MCF 10A (cell line): ENCODE measurements around the gene ANO8. TPM values are rescaled to one million over a fixed set of nuclear protein-coding genes. Genes with fewer than 3 reads are reported as not detected.

Experiments used
- BruUV-seq: library from RNA; stranded (reverse); fragments of 400-500 nt; replicated peaks from 2 replicates; lab custom pipeline; 2021; lab: Mats Ljungman, UMichigan
- CTCF ChIA-PET: fragments of 300-600 bp; sonication (Branson Sonifier 250); formaldehyde crosslinking; extraction: SDS; loops from one replicate; lab custom pipeline; 2021; ENCODE audit warnings: antibody characterized with exemption, inconsistent platforms; lab: Yijun Ruan, JAX
- POLR2A ChIA-PET: fragments of 300-600, 350-650 bp; sonication (Branson Sonifier 250); formaldehyde crosslinking; extraction: SDS; loops from one replicate; lab custom pipeline; 2020; ENCODE audit warnings: antibody characterized with exemption, inconsistent platforms; lab: Yijun Ruan, JAX
- DNase-seq: peaks from one replicate; pipeline ENCODE4 v3.0.0-alpha.2; 2018; ENCODE audit not compliant: unreplicated experiment
- H3K27ac Mint-ChIP-seq: one replicate; pipeline ENCODE4 v1.8.0; 2022; ENCODE audit warnings: mild to moderate bottlenecking, low read depth, mixed read lengths; ENCODE audit not compliant: unreplicated experiment
- H3K27me3 Mint-ChIP-seq: one replicate; pipeline ENCODE4 v1.8.0; 2022; ENCODE audit warnings: mixed read lengths; ENCODE audit not compliant: insufficient read depth, unreplicated experiment
- H3K36me3 Mint-ChIP-seq: one replicate; pipeline ENCODE4 v1.8.0; 2022; ENCODE audit warnings: mild to moderate bottlenecking, moderate library complexity, mixed read lengths; ENCODE audit not compliant: insufficient read depth, unreplicated experiment
- H3K4me1 Mint-ChIP-seq: one replicate; pipeline ENCODE4 v1.8.0; 2022; ENCODE audit warnings: mixed read lengths; ENCODE audit not compliant: insufficient read depth, unreplicated experiment
- H3K4me3 Mint-ChIP-seq: one replicate; pipeline ENCODE4 v1.8.0; 2022; ENCODE audit warnings: mild to moderate bottlenecking, moderate library complexity, mixed read lengths; ENCODE audit not compliant: unreplicated experiment
- H3K9me3 Mint-ChIP-seq: one replicate; pipeline ENCODE4 v1.8.0; 2022; ENCODE audit warnings: mixed read lengths; ENCODE audit not compliant: unreplicated experiment
- intact Hi-C: fragments of 100-400 bp; cut with micrococcal nuclease; formaldehyde crosslinking; loops from 2 replicates; pipeline ENCODE4 v1.14.1; 2022
- total RNA-seq: library from RNA; stranded (reverse); gene quantifications from 2 replicates; pipeline ENCODE4 v1.2.3, GENCODE V29; 2022
- TF ChIP-seq, protein P1 (sequence below): fragments of 200-600 bp; IDR thresholded peaks from one replicate; pipeline ENCODE4 v1.8.0; 2022; ENCODE audit warnings: antibody characterized with exemption, mild to moderate bottlenecking; ENCODE audit not compliant: unreplicated experiment

The ANO8 gene
- total RNA-seq, 1 experiment from 2014 or later, result 13.0 TPM

DNA sequence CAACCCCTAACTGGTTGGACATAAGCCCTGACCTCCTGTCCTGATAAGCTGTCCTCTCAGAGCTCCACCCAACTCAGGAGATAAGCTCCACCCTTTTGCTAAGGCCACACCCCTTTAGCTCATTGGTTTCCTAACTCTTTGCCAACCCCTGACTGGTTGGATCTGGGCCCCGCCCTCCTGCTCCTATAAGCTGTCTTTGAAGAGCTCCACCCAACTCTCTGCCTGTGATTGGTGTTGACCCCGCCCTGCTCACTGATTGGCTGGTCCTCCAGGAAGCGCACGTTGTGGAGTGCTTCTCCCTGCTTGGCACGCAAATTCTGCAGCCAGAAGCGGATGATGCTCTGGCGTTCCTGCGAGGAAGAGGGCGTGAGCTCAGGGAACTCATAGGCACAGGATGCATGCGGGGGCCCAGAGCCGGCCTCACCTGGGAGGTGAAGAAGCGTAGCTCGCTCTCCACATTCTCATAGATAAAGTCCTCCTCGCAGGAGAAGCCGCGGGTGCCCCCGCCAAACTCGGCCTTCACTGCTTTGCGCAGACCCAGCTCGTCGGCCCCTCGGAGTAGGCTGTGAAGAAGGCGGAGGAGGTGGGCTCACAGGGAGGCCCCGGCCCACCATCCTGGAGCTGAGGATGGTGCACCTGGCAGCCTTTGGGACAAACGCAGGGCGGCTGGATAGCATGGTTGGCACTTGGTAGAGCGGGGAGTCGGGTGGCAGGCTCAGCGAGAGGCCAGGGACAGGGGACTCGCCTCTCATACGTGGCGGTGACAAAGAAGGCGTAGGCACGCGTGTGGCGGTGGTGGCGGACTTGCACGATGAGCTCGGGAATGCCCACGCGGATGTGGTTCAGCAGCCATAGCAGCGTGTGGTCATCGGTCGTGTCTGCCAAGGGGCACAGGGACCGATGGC, 1.7 kb downstream of the ANO8 start:
- ChIA-PET CTCF (interaction anchor here (0.6 to 2.9 kb wide), 6 partner anchors 12 to 59 kb away, joined by 3 to 8 read pairs (median 4); no protein-coding TSS in a partner anchor), POLR2A (interaction anchor here (0.6 to 10.1 kb wide), 10 partner anchors 8 to 871 kb away, joined by 3 to 152 read pairs (median 4); partner anchors contain the start of genes ABHD8, DDA1, MRPL34 and MVB12A)
- no peak overlapping the region for H3K27ac Mint-ChIP-seq
- peak; percentile 60 for DNase-seq
- intact Hi-C loops, result no loop called here
- H3K4me3 Mint-ChIP-seq, result peak overlapping the region; percentile 29
- no peaks in the 10 kb centered on the region for H3K27me3 Mint-ChIP-seq
- peaks cover 23% of the 10 kb centered on the region for H3K36me3 Mint-ChIP-seq
- H3K9me3 Mint-ChIP-seq, result no peaks in the 10 kb centered on the region
- TF ChIP-seq, protein P1, sequence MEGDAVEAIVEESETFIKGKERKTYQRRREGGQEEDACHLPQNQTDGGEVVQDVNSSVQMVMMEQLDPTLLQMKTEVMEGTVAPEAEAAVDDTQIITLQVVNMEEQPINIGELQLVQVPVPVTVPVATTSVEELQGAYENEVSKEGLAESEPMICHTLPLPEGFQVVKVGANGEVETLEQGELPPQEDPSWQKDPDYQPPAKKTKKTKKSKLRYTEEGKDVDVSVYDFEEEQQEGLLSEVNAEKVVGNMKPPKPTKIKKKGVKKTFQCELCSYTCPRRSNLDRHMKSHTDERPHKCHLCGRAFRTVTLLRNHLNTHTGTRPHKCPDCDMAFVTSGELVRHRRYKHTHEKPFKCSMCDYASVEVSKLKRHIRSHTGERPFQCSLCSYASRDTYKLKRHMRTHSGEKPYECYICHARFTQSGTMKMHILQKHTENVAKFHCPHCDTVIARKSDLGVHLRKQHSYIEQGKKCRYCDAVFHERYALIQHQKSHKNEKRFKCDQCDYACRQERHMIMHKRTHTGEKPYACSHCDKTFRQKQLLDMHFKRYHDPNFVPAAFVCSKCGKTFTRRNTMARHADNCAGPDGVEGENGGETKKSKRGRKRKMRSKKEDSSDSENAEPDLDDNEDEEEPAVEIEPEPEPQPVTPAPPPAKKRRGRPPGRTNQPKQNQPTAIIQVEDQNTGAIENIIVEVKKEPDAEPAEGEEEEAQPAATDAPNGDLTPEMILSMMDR, result no peak
- H3K4me1 Mint-ChIP-seq, result peaks cover 15% of the 10 kb centered on the region
- no TSS peak for BruUV-seq

DNA sequence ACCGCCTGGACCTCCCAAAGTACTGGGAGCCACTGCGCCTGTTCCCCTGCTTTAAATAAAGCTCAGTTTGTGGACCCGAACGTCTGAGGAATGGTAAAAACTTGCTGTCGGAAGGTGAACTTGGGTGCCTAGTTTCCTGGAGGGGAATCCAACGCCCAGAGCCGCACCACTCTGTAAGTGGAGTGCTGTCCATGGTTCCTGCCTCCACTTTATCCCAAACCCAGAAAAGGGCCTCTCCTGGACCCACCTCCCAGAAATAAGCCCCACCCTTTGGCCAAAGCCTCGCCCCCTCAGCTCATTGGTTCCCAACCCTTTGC, 2.3 kb downstream of the ANO8 start:
- TF ChIP-seq, protein P1, result no peak

DNA sequence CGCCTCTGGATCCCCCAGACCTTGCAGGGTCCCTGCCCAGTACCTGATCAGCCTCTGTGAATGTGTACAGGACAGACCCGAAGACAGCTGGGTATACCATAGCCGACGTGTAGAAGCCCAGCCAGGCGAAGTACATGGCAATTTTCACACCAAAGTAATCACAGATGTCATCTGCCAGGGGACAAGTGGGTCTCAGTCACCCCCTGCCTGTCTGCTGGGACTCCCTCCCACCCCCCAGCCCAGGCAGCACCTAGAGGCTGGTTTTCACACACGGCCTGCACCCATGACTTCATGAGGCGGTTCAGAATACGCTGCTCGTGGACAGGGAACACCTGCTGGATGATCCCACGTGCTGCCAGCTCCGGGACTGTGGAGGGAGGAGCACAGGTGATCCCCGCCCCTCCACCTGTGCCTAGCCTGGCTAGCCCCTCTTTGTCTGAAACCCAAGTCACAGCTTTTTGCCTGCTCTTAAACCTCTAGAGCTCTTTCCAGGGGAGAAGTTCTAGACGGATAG, 3.6 kb downstream of the ANO8 start:
- ChIA-PET POLR2A (interaction anchor here (10.1 kb wide), 1 partner anchor 23 kb away, joined by 152 read pairs; the partner anchor contains the start of genes ABHD8, DDA1 and MRPL34), CTCF (interaction anchor here (1.0 to 2.9 kb wide), 2 partner anchors 15 to 24 kb away, joined by 3 to 8 read pairs; no protein-coding TSS in a partner anchor)
- H3K27me3 Mint-ChIP-seq, result no peaks in the 10 kb centered on the region
- no peak overlapping the region for H3K4me3 Mint-ChIP-seq
- peaks cover 15% of the 10 kb centered on the region for H3K4me1 Mint-ChIP-seq
- DNase-seq, result no peak
- H3K9me3 Mint-ChIP-seq, result no peaks in the 10 kb centered on the region
- no TSS peak for BruUV-seq
- TF ChIP-seq, protein P1, result no peak
- intact Hi-C loops, result no loop called here
- H3K27ac Mint-ChIP-seq, result no peak overlapping the region
- peaks cover 28% of the 10 kb centered on the region for H3K36me3 Mint-ChIP-seq

More for the DNA sequence above, 2.3 kb downstream of the ANO8 start:
- Mint-ChIP-seq H3K27me3 (no peaks in the 10 kb centered on the region), H3K36me3 (peaks cover 23% of the 10 kb centered on the region), H3K27ac (no peak overlapping the region), H3K9me3 (no peaks in the 10 kb centered on the region), H3K4me1 (peaks cover 15% of the 10 kb centered on the region), H3K4me3 (no peak overlapping the region)
- intact Hi-C loops, result no loop called here
- no peak for DNase-seq
- POLR2A ChIA-PET, result interaction anchor here (0.6 to 10.1 kb wide), 2 partner anchors 24 to 840 kb away, joined by 3 to 152 read pairs; partner anchors contain the start of genes ABHD8, DDA1 and MRPL34
- BruUV-seq, result no TSS peak
- CTCF ChIA-PET, result interaction anchor here (0.6 to 2.9 kb wide), 3 partner anchors 13 to 59 kb away, joined by 3 to 8 read pairs (median 6); no protein-coding TSS in a partner anchor
